GM23338 (cell line): ENCODE data around the gene TPH1. TPM values are rescaled to one million over a fixed set of nuclear protein-coding genes. Genes with fewer than 3 reads are reported as not detected.

Experiments used
- ATAC-seq: fragments of 200-7000 bp; cut with Tn5 transposase; 3 replicates; pipeline ENCODE4 v1.9.1; 2020
- DNase-seq: peaks from one replicate; pipeline ENCODE4 v3.0.0-alpha.2; 2015; ENCODE audit warnings: low spot score
- H2AFZ ChIP-seq: fragments of 200-600 bp; sonication (generic); 2 replicates; pipeline ENCODE4 v1.8.0; 2016; ENCODE audit warnings: antibody characterized with exemption, mild to moderate bottlenecking, moderate library complexity
- H3F3A ChIP-seq: fragments of 200-600 bp; sonication (generic); replicated peaks from 2 replicates; pipeline ENCODE4 v1.8.0; 2017; ENCODE audit warnings: antibody characterized with exemption, mixed run types, low read depth
- H3K27ac ChIP-seq: fragments of 200-600 bp; sonication (generic); 2 replicates; pipeline ENCODE4 v1.6.1; 2016; ENCODE audit warnings: low read depth
- H3K27me3 ChIP-seq: fragments of 200-600 bp; sonication (generic); 2 replicates; pipeline ENCODE4 v1.8.0; 2016; ENCODE audit warnings: mild to moderate bottlenecking, mixed run types, moderate library complexity; ENCODE audit not compliant: insufficient read depth
- H3K36me3 ChIP-seq: fragments of 200-600 bp; sonication (generic); 2 replicates; pipeline ENCODE4 v1.8.0; 2016; ENCODE audit warnings: mild to moderate bottlenecking; ENCODE audit not compliant: insufficient read depth
- H3K4me1 ChIP-seq: fragments of 200-600 bp; sonication (generic); 2 replicates; pipeline ENCODE4 v1.8.0; 2016; ENCODE audit warnings: mild to moderate bottlenecking, moderate library complexity; ENCODE audit not compliant: insufficient read depth
- H3K4me2 ChIP-seq: fragments of 200-600 bp; sonication (generic); 2 replicates; pipeline ENCODE4 v1.7.1; 2017; ENCODE audit warnings: mixed run types
- H3K4me3 ChIP-seq: fragments of 200-600 bp; sonication (generic); 2 replicates; pipeline ENCODE4 v1.6.1; 2016; ENCODE audit warnings: mixed run types
- H3K79me2 ChIP-seq: fragments of 200-600 bp; sonication (generic); replicated peaks from 2 replicates; pipeline ENCODE4 v1.8.0; 2017; ENCODE audit warnings: mild to moderate bottlenecking; ENCODE audit not compliant: insufficient read depth
- H3K9me2 ChIP-seq: fragments of 200-600 bp; sonication (generic); 2 replicates; pipeline ENCODE4 v1.8.0; 2017; ENCODE audit not compliant: insufficient read depth
- H4K20me1 ChIP-seq: fragments of 200-600 bp; sonication (generic); replicated peaks from 2 replicates; pipeline ENCODE4 v1.8.0; 2017; ENCODE audit warnings: mild to moderate bottlenecking; ENCODE audit not compliant: insufficient read depth
- H3K27ac Mint-ChIP-seq: 2 replicates; pipeline ENCODE4 v1.8.0; 2020; ENCODE audit warnings: inconsistent platforms, mild to moderate bottlenecking, moderate library complexity, mixed read lengths
- H3K27me3 Mint-ChIP-seq: 3 replicates; pipeline ENCODE4 v1.8.0; 2022; ENCODE audit warnings: low read depth, mild to moderate bottlenecking, moderate library complexity, mixed read lengths, inconsistent platforms; ENCODE audit not compliant: insufficient read depth, poor library complexity
- H3K36me3 Mint-ChIP-seq: 3 replicates; pipeline ENCODE4 v1.8.0; 2021; ENCODE audit warnings: low read depth, mild to moderate bottlenecking, inconsistent platforms, moderate library complexity, mixed read lengths
- H3K4me1 Mint-ChIP-seq: 3 replicates; pipeline ENCODE4 v1.8.0; 2020; ENCODE audit warnings: mild to moderate bottlenecking, inconsistent platforms, mixed read lengths
- H3K4me3 Mint-ChIP-seq: 3 replicates; pipeline ENCODE4 v1.8.0; 2021; ENCODE audit warnings: moderate library complexity, mild to moderate bottlenecking, inconsistent platforms, mixed read lengths
- H3K9me3 Mint-ChIP-seq: 3 replicates; pipeline ENCODE4 v1.8.0; 2020; ENCODE audit warnings: moderate library complexity, mild to moderate bottlenecking, inconsistent platforms, mixed read lengths
- CTCF ChIP-seq, 2 experiments: fragments of 200-600 bp in 1 of 2; sonication (generic) in 1 of 2; conservative IDR thresholded peaks; 2 replicates each; pipeline versions ENCODE4 v1.5.1 to v1.6.1; 2016 to 2017; ENCODE audit warnings: antibody characterized with exemption in 2 of 2, low read depth in 2 of 2, mild to moderate bottlenecking in 2 of 2, moderate library complexity in 1 of 2
- ETS1 ChIP-seq: IDR thresholded peaks from 2 replicates; pipeline ENCODE4 v1.6.1; 2016; ENCODE audit warnings: antibody characterized with exemption
- EZH2 ChIP-seq: fragments of 200-600 bp; sonication (generic); IDR thresholded peaks from one replicate; pipeline ENCODE4 v1.8.0; 2017; ENCODE audit warnings: antibody characterized with exemption, mild to moderate bottlenecking, low read depth; ENCODE audit not compliant: unreplicated experiment
- EZH2phosphoT487 ChIP-seq: fragments of 200-600 bp; sonication (generic); IDR thresholded peaks from one replicate; pipeline ENCODE4 v1.8.1; 2018; ENCODE audit warnings: antibody characterized with exemption; ENCODE audit not compliant: unreplicated experiment
- JUNB ChIP-seq: IDR thresholded peaks from one replicate; pipeline ENCODE4 v1.6.1; 2016; ENCODE audit warnings: antibody characterized with exemption; ENCODE audit not compliant: unreplicated experiment
- NANOG ChIP-seq: IDR thresholded peaks from 2 replicates; pipeline ENCODE4 v1.6.1; 2016; ENCODE audit warnings: antibody characterized with exemption, borderline replicate concordance
- POLR2AphosphoS5 ChIP-seq: IDR thresholded peaks from 2 replicates; pipeline ENCODE4 v1.6.1; 2016; ENCODE audit warnings: antibody characterized with exemption, low read depth
- REST ChIP-seq: IDR thresholded peaks from one replicate; pipeline ENCODE4 v1.6.1; 2018; ENCODE audit warnings: antibody characterized with exemption; ENCODE audit not compliant: unreplicated experiment
- STAT1 ChIP-seq: IDR thresholded peaks from one replicate; pipeline ENCODE4 v1.6.1; 2016; ENCODE audit warnings: antibody characterized with exemption; ENCODE audit not compliant: unreplicated experiment
- ZNF114 ChIP-seq: fragments of 250-450 bp; sonication (Bioruptor Pico); IDR thresholded peaks from 2 replicates; pipeline ENCODE4 v1.5.0; 2020; ENCODE audit warnings: mild to moderate bottlenecking, moderate library complexity
- ZNF331 ChIP-seq: fragments of 250-450 bp; sonication (Bioruptor Pico); IDR thresholded peaks from 2 replicates; pipeline ENCODE4 v1.5.0; 2020; ENCODE audit warnings: low read depth, mild to moderate bottlenecking, moderate library complexity
- ZNF462 ChIP-seq: fragments of 250-450 bp; sonication (Bioruptor Pico); IDR thresholded peaks from 2 replicates; pipeline ENCODE4 v1.5.0; 2020; ENCODE audit warnings: mild to moderate bottlenecking, moderate library complexity
- polyA plus RNA-seq: library from polyadenylated mRNA; unstranded; fragments of >200 nt; fragmentation: Nextera tagmentation; extraction: Ambion mirVana; gene quantifications from 2 replicates; pipeline ENCODE4 v1.2.1, GENCODE V29; 2016
- total RNA-seq: library from RNA; depleted of rRNA; stranded (reverse); fragments of >200 nt; shearing (Covaris generic); gene quantifications from 2 replicates; pipeline ENCODE4 v1.2.3, GENCODE V29; 2014

The TPH1 gene
- total and polyA plus RNA-seq, 2 experiments from 2014 or later: 0.07 to 0.13 TPM

GRCh38 chr11:18067372-18067771 lies 21.3 kb upstream of the TPH1 start:
- no peaks in the 10 kb centered on the region for H3K36me3 Mint-ChIP-seq
- Histone ChIP-seq H4K20me1 (no peaks in the 10 kb centered on the region; the same call in 1 of the 2 replicates), H3K9me2 (no peaks in the 10 kb centered on the region), H3K4me3 (no peak overlapping the region), H3K4me2 (no peak overlapping the region), H3K79me2 (no peaks in the 10 kb centered on the region), H3F3A (no peaks in the 10 kb centered on the region), H3K36me3 (no peaks in the 10 kb centered on the region), H2AFZ (no peak overlapping the region), H3K27ac (no peak overlapping the region), H3K27me3 (no peaks in the 10 kb centered on the region), H3K4me1 (no peaks in the 10 kb centered on the region)
- peaks cover 2% of the 10 kb centered on the region for H3K27me3 Mint-ChIP-seq
- ATAC-seq (no peak), DNase-seq (no peak)
- no peaks in the 10 kb centered on the region; the same call in 1 of the 3 replicates for H3K4me1 Mint-ChIP-seq
- TF ChIP-seq ZNF462 (CRISPR knock-in tag) (no peak), ETS1 (no peak), EZH2phosphoT487 (no peak), ZNF331 (CRISPR knock-in tag) (no peak), JUNB (no peak), REST (no peak), STAT1 (no peak), ZNF114 (CRISPR knock-in tag) (no peak), POLR2AphosphoS5 (no peak), CTCF (conservative IDR thresholded peaks at IDR 0.05; ENCODE audit: low read depth in 2 of 2) (no peak), NANOG (no peak), EZH2 (no peak)
- H3K9me3 Mint-ChIP-seq: no peaks in the 10 kb centered on the region
- no peak overlapping the region for H3K4me3 Mint-ChIP-seq
- H3K27ac Mint-ChIP-seq: no peak overlapping the region
